HL-60 (cell line): ENCODE measurements around the gene CSF2RB.

ENCODE experiments used
- GABPA ChIP-seq: IDR thresholded peaks from 2 replicates; pipeline ENCODE4 v1.6.1; 2012; ENCODE audit warnings: low read depth
- SPI1 ChIP-seq: IDR thresholded peaks from 2 replicates; pipeline ENCODE4 v1.6.1; 2012; ENCODE audit warnings: low read depth, mild to moderate bottlenecking, borderline replicate concordance
- TF ChIP-seq, protein P1 (sequence below): IDR thresholded peaks from one replicate; pipeline ENCODE4 v1.5.1; 2011; ENCODE audit warnings: low read length, control low read depth, inconsistent platforms; ENCODE audit not compliant: insufficient read depth

DNA sequence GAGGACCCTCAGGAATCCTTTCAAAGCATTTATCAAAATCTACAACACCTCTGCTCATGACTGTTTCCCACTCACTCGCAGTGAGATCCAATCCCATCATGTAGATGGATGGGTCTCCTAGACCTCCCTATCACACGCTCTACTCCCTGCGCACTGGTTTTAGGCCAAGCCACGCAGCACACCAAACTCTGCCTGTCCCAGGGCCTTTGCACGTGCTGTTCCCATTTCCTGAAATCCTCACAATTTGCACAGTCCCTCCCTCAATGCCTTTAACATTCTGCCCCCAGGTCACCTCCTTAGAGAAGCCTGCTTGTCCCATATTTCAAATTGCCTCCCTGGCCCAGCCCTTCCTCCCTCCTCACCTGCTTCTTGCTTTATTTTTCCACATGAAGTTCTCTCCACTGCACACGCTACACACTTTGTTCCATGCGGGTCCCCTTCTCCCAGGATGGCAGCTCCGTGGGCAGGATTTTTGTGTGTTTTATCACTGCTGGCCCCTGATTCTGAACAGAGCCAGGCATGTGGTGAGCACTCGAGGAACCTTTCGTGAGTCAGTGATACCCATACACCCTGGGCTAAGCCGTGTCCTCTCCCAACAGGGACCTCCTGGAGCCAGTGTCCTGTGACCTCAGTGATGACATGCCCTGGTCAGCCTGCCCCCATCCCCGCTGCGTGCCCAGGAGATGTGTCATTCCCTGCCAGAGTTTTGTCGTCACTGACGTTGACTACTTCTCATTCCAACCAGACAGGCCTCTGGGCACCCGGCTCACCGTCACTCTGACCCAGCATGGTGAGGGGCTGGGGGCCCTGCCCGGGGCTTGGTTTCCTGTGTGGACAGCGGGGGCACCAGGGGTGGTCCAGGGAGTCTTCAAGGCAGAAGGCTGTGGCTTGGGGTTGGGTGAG is 12.2 kb downstream of the CSF2RB start:
- TF ChIP-seq, protein P1, sequence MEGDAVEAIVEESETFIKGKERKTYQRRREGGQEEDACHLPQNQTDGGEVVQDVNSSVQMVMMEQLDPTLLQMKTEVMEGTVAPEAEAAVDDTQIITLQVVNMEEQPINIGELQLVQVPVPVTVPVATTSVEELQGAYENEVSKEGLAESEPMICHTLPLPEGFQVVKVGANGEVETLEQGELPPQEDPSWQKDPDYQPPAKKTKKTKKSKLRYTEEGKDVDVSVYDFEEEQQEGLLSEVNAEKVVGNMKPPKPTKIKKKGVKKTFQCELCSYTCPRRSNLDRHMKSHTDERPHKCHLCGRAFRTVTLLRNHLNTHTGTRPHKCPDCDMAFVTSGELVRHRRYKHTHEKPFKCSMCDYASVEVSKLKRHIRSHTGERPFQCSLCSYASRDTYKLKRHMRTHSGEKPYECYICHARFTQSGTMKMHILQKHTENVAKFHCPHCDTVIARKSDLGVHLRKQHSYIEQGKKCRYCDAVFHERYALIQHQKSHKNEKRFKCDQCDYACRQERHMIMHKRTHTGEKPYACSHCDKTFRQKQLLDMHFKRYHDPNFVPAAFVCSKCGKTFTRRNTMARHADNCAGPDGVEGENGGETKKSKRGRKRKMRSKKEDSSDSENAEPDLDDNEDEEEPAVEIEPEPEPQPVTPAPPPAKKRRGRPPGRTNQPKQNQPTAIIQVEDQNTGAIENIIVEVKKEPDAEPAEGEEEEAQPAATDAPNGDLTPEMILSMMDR = no peak
- TF ChIP-seq SPI1 (no peak), GABPA (no peak)
